HepG2 (cell line): ENCODE results near the gene TMEM164. TPM values are rescaled to one million over a fixed set of nuclear protein-coding genes. Genes with fewer than 3 reads are reported as not detected.

ENCODE experiments used
- ATAC-seq: fragments of 200-7000 bp; cut with Tn5 transposase; 3 replicates; pipeline ENCODE4 v1.9.1; 2020; ENCODE audit warnings: mild to moderate bottlenecking, moderate library complexity
- BruUV-seq: library from RNA; stranded (reverse); fragments of 400-500 nt; replicated peaks from 2 replicates; lab custom pipeline; 2021; lab: Mats Ljungman, UMichigan
- CTCF ChIA-PET: fragments of 300-600 bp; formaldehyde crosslinking; extraction: SDS; loops from one replicate; lab custom pipeline; 2021; ENCODE audit warnings: low total read pairs, inconsistent platforms, low intra/inter-chr PET ratio; lab: Yijun Ruan, JAX
- POLR2A ChIA-PET: fragments of 350-600 bp; sonication (Branson Sonifier 250); formaldehyde crosslinking; loops from one replicate; lab custom pipeline; 2020; ENCODE audit warnings: antibody characterized with exemption, inconsistent platforms; lab: Yijun Ruan, JAX
- DNase-seq: peaks from one replicate; pipeline ENCODE4 v3.0.0-alpha.2; 2015; ENCODE audit warnings: low spot score
- FAIRE-seq: peaks from 3 replicates; lab custom pipeline; 2011; peaks lifted over from hg19 to GRCh38; lab: Jason Lieb, UNC
- H2AFZ ChIP-seq: one replicate; pipeline ENCODE4 v1.6.1; 2011; ENCODE audit warnings: low read length, inconsistent platforms
- H3K27ac ChIP-seq: fragments of 300-600 bp; 3 replicates; pipeline ENCODE4 v1.8.0; 2011; ENCODE audit warnings: mixed run types, mild to moderate bottlenecking, mixed read lengths, low read length, inconsistent platforms; ENCODE audit not compliant: insufficient read depth; ENCODE audit errors: extremely low read length
- H3K27me3 ChIP-seq, 2 experiments: fragments of 200-600 bp in 1 of 2; 2 replicates in 1 of 2; 3 replicates in 1 of 2; pipeline versions ENCODE4 v1.6.0 to v1.8.0; 2011; ENCODE audit warnings: low read length in 2 of 2, mild to moderate bottlenecking in 2 of 2, moderate library complexity in 2 of 2, inconsistent platforms in 1 of 2; ENCODE audit not compliant: insufficient read depth in 2 of 2, control insufficient read depth in 1 of 2
- H3K36me3 ChIP-seq, 2 experiments: fragments of 200-600 bp in 1 of 2; replicated peaks in 1 of 2; 2 replicates in 1 of 2; 3 replicates in 1 of 2; pipeline versions ENCODE4 v1.5.1 to v1.8.0; 2011; ENCODE audit warnings: low read length in 2 of 2, inconsistent platforms in 1 of 2; ENCODE audit not compliant: insufficient read depth in 2 of 2, control insufficient read depth in 1 of 2
- H3K4me1 ChIP-seq: 2 replicates; pipeline ENCODE4 v1.5.1; 2012; ENCODE audit warnings: low read length, inconsistent platforms; ENCODE audit not compliant: insufficient read depth
- H3K4me2 ChIP-seq: 2 replicates; pipeline ENCODE4 v1.6.0; 2011; ENCODE audit warnings: low read depth, low read length, inconsistent platforms
- H3K4me3 ChIP-seq, 3 experiments: fragments of 200-600 bp in 1 of 3; sonication (generic), shearing (Covaris generic) in 1 of 3; replicated peaks in 1 of 3; 2 replicates each; pipeline ENCODE4 v1.5.1; 2011 to 2016; ENCODE audit warnings: low read length in 3 of 3, inconsistent platforms in 2 of 3, low read depth in 2 of 3, mild to moderate bottlenecking in 2 of 3, control low read depth in 1 of 3, mixed read lengths in 1 of 3; ENCODE audit not compliant: insufficient read depth in 1 of 3
- H3K79me2 ChIP-seq: one replicate; pipeline ENCODE4 v1.6.1; 2011; ENCODE audit warnings: low read length, inconsistent platforms; ENCODE audit not compliant: insufficient read depth
- H3K9ac ChIP-seq: 2 replicates; pipeline ENCODE4 v1.6.0; 2011; ENCODE audit warnings: mild to moderate bottlenecking, low read depth, low read length, inconsistent platforms; ENCODE audit not compliant: insufficient read depth
- H3K9me3 ChIP-seq: 2 replicates; pipeline ENCODE4 v1.5.1; 2012; ENCODE audit warnings: mild to moderate bottlenecking, low read length
- H4K20me1 ChIP-seq: 2 replicates; pipeline ENCODE4 v1.6.0; 2011; ENCODE audit warnings: inconsistent platforms, mild to moderate bottlenecking, low read length, moderate library complexity; ENCODE audit not compliant: insufficient read depth
- BRCA1 ChIP-seq: sonication (generic); formaldehyde crosslinking; IDR thresholded peaks from 2 replicates; pipeline ENCODE4 v1.4.0; 2020; ENCODE audit warnings: missing genetic modification reagents
- KDM5A ChIP-seq: fragments of 200-600 bp; sonication (generic); IDR thresholded peaks from 2 replicates; pipeline ENCODE4 v1.7.0; 2018; ENCODE audit warnings: antibody characterized with exemption, mild to moderate bottlenecking, low read length, borderline replicate concordance
- LCORL ChIP-seq, 2 experiments: fragments of 450-650 bp in 1 of 2; sonication (generic) in 1 of 2; formaldehyde crosslinking in 1 of 2; IDR thresholded peaks; 2 replicates each; pipeline versions ENCODE4 v1.5.0 to v1.6.1; 2017 to 2020; ENCODE audit warnings: antibody characterized with exemption in 1 of 2, missing genetic modification reagents in 1 of 2
- MAFF ChIP-seq: IDR thresholded peaks from 2 replicates; pipeline ENCODE4 v1.6.1; 2011; ENCODE audit warnings: low read depth, low read length, improper control_type of control experiment
- NFE2L2 ChIP-seq: fragments of 150-350 bp; IDR thresholded peaks from 2 replicates; pipeline ENCODE4 v1.6.1; 2014; ENCODE audit warnings: low read length
- RFX5 ChIP-seq: IDR thresholded peaks from 2 replicates; pipeline ENCODE4 v1.6.1; 2011; ENCODE audit warnings: low read depth, low read length, improper control_type of control experiment
- ZNF253 ChIP-seq: sonication (generic); formaldehyde crosslinking; IDR thresholded peaks from 2 replicates; pipeline ENCODE4 v1.8.0; 2022; ENCODE audit warnings: mild to moderate bottlenecking, missing genetic modification reagents, borderline replicate concordance
- ZNF556 ChIP-seq: sonication (generic); formaldehyde crosslinking; IDR thresholded peaks from 2 replicates; pipeline ENCODE4 v1.4.0; 2020; ENCODE audit warnings: mild to moderate bottlenecking, missing genetic modification reagents, borderline replicate concordance
- WGBS: methylation state at CpG from one replicate; pipeline ENCODE4 v1.1.6; 2017; ENCODE audit warnings: low lambda C conversion rate; 5-methylcytosine and 5-hydroxymethylcytosine counted together
- in situ Hi-C: cut with HindIII; loops from 2 replicates; pipeline ENCODE4 v1.10.0; 2017; ENCODE audit warnings: low pct_unique_long_range_greater_than_20kb; ENCODE audit not compliant: extremely low pct_ligation_motif_present
- intact Hi-C: fragments of 100-400 bp; cut with micrococcal nuclease; formaldehyde crosslinking; loops from one replicate; pipeline ENCODE4 v1.10.0; 2022; ENCODE audit not compliant: unreplicated experiment
- polyA plus RNA-seq, 8 experiments: library from polyadenylated mRNA; depleted of rRNA in 3 of 8; stranded (reverse) in 7 of 8; unstranded in 1 of 8; fragments of >200 nt; fragmentation: Illumina TruSeq in 4 of 8; extraction: Trizol in 4 of 8; gene quantifications; 2 replicates each; pipeline versions ENCODE4 v1.2.1 to v1.2.3, GENCODE V29; 2011 to 2016; ENCODE audit warnings: low read depth in 4 of 8, missing spikeins in 1 of 8, mixed read lengths in 1 of 8; ENCODE audit not compliant: insufficient read depth in 1 of 8
- total RNA-seq, 5 experiments: library from RNA; depleted of rRNA; stranded (reverse); fragments of >200 nt; fragmentation: Illumina TruSeq; extraction: Trizol; gene quantifications; 2 replicates each; pipeline ENCODE4 v1.2.3, GENCODE V29; 2016; ENCODE audit warnings: low read depth in 1 of 5
- TF ChIP-seq, protein P1 (sequence below): sonication (generic); formaldehyde crosslinking; IDR thresholded peaks from 2 replicates; pipeline ENCODE4 v1.5.0; 2020; ENCODE audit warnings: mild to moderate bottlenecking, missing genetic modification reagents, moderate library complexity
- TF ChIP-seq, protein P2 (sequence below): sonication (generic); formaldehyde crosslinking; IDR thresholded peaks from 2 replicates; pipeline ENCODE4 v1.4.0; 2020; ENCODE audit warnings: missing genetic modification reagents
- TF ChIP-seq, protein P3 (sequence below): sonication (generic); formaldehyde crosslinking; IDR thresholded peaks from 2 replicates; pipeline ENCODE4 v1.4.0; 2020; ENCODE audit warnings: missing genetic modification reagents; ENCODE audit errors: not compliant biosample characterization
- TF ChIP-seq, protein P4 (sequence below): sonication (generic); formaldehyde crosslinking; IDR thresholded peaks from 2 replicates; pipeline ENCODE4 v1.4.0; 2020; ENCODE audit warnings: mild to moderate bottlenecking, missing genetic modification reagents
- TF ChIP-seq, protein P5 (sequence below): sonication (generic); formaldehyde crosslinking; IDR thresholded peaks from 2 replicates; pipeline ENCODE4 v1.8.0; 2022; ENCODE audit warnings: missing genetic modification reagents, mild to moderate bottlenecking, inconsistent platforms, borderline replicate concordance
- TF ChIP-seq, protein P6 (sequence below): IDR thresholded peaks from 2 replicates; pipeline ENCODE4 v1.6.1; 2016; ENCODE audit warnings: mild to moderate bottlenecking, missing biosample characterization, missing genetic modification reagents

TMEM164 gene
- total and polyA plus RNA-seq, 2 of the 13 experiments (the other 11 are each of a cell fraction or from before 2014, with no cell fraction given): 5.8 to 13.2 TPM

DNA sequence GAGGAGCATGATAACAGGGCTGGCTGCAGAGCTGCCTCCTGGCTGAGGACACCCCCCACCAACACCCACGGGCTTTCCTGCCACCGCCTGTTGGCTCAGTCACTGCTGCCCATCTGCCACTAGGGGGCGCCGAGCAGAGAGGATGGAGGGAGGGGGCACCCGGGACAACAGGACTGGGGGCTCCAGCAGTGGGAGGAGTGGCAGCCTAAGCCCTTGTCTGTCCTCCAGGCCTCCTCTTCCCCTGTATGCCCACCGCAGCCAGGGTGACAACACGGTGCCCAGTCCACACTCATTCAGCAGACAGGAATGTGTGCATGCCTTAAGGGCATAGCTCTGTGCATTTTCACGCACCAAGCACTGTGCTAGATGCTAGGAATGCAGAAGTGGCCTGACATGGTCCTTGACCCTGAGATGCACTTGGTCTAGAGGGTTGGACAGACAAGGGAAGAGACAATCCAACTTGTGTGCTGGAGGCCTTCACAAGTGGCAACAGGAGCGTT is 165.1 kb downstream of the TMEM164 start:
- H3K4me2 ChIP-seq: no peak overlapping the region
- intact Hi-C loops: no loop called here
- ATAC-seq (peak; percentile 67), FAIRE-seq (no peak), DNase-seq (no peak)
- H3K9me3 ChIP-seq: no peaks in the 10 kb centered on the region
- 100% methylated on average over 1 of the region's 9 CpGs for WGBS
- no peaks in the 10 kb centered on the region for H4K20me1 ChIP-seq
- H2AFZ ChIP-seq: no peak overlapping the region
- H3K27ac ChIP-seq: no peak overlapping the region
- ChIA-PET CTCF (no interaction called here), POLR2A (no interaction called here)
- H3K27me3 ChIP-seq: no peaks in the 10 kb centered on the region
- in situ Hi-C loops: loop anchor here (25.0 kb wide), 1 partner anchor 669 kb away; no protein-coding TSS in a partner anchor
- H3K9ac ChIP-seq: no peak overlapping the region
- no peaks in the 10 kb centered on the region for H3K4me1 ChIP-seq
- H3K36me3 ChIP-seq: no peaks in the 10 kb centered on the region
- BruUV-seq: no TSS peak
- H3K4me3 ChIP-seq: no peak overlapping the region
- TF ChIP-seq, protein P1, sequence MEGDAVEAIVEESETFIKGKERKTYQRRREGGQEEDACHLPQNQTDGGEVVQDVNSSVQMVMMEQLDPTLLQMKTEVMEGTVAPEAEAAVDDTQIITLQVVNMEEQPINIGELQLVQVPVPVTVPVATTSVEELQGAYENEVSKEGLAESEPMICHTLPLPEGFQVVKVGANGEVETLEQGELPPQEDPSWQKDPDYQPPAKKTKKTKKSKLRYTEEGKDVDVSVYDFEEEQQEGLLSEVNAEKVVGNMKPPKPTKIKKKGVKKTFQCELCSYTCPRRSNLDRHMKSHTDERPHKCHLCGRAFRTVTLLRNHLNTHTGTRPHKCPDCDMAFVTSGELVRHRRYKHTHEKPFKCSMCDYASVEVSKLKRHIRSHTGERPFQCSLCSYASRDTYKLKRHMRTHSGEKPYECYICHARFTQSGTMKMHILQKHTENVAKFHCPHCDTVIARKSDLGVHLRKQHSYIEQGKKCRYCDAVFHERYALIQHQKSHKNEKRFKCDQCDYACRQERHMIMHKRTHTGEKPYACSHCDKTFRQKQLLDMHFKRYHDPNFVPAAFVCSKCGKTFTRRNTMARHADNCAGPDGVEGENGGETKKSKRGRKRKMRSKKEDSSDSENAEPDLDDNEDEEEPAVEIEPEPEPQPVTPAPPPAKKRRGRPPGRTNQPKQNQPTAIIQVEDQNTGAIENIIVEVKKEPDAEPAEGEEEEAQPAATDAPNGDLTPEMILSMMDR (CRISPR knock-in tag): peak; percentile 75
- TF ChIP-seq, protein P2, sequence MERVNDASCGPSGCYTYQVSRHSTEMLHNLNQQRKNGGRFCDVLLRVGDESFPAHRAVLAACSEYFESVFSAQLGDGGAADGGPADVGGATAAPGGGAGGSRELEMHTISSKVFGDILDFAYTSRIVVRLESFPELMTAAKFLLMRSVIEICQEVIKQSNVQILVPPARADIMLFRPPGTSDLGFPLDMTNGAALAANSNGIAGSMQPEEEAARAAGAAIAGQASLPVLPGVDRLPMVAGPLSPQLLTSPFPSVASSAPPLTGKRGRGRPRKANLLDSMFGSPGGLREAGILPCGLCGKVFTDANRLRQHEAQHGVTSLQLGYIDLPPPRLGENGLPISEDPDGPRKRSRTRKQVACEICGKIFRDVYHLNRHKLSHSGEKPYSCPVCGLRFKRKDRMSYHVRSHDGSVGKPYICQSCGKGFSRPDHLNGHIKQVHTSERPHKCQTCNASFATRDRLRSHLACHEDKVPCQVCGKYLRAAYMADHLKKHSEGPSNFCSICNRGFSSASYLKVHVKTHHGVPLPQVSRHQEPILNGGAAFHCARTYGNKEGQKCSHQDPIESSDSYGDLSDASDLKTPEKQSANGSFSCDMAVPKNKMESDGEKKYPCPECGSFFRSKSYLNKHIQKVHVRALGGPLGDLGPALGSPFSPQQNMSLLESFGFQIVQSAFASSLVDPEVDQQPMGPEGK (CRISPR knock-in tag): peak; percentile 82
- TF ChIP-seq, protein P3, sequence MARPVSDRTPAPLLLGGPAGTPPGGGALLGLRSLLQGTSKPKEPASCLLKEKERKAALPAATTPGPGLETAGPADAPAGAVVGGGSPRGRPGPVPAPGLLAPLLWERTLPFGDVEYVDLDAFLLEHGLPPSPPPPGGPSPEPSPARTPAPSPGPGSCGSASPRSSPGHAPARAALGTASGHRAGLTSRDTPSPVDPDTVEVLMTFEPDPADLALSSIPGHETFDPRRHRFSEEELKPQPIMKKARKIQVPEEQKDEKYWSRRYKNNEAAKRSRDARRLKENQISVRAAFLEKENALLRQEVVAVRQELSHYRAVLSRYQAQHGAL (CRISPR knock-in tag): no peak
- TF ChIP-seq ZNF253 (CRISPR knock-in tag) (no peak), ZNF556 (no peak), LCORL (IDR thresholded peaks at IDR 0.05) (no peak), LCORL (CRISPR knock-in tag; IDR thresholded peaks at IDR 0.05) (no peak), KDM5A (no peak), NFE2L2 (no peak), BRCA1 (no peak), MAFF (no peak), RFX5 (no peak)
- TF ChIP-seq, protein P4, sequence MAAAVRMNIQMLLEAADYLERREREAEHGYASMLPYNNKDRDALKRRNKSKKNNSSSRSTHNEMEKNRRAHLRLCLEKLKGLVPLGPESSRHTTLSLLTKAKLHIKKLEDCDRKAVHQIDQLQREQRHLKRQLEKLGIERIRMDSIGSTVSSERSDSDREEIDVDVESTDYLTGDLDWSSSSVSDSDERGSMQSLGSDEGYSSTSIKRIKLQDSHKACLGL (CRISPR knock-in tag): no peak
- TF ChIP-seq, protein P5, sequence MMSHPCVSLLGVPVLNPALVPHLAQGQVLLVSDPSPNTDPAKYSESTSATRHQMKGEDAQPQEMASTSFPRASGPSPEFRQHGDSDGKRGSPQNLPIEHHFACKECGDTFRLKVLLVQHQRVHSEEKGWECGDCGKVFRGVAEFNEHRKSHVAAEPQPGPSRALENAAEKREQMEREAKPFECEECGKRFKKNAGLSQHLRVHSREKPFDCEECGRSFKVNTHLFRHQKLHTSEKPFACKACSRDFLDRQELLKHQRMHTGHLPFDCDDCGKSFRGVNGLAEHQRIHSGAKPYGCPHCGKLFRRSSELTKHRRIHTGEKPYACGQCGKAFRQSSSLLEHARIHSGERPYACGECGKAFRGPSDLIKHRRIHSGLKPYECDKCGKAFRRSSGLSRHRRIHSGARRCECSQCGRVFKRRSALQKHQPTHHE (CRISPR knock-in tag): no peak
- TF ChIP-seq, protein P6, sequence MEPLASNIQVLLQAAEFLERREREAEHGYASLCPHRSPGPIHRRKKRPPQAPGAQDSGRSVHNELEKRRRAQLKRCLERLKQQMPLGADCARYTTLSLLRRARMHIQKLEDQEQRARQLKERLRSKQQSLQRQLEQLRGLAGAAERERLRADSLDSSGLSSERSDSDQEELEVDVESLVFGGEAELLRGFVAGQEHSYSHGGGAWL: no peak
- no peaks in the 10 kb centered on the region for H3K79me2 ChIP-seq
